Right lobe of liver (tissue), 4 donors: ENCODE measurements around the gene B4GALT1.

Source experiments
- POLR2A ChIP-seq: fragments of 450-650 bp; IDR thresholded peaks from one replicate; pipeline ENCODE4 v1.6.1; 2017; ENCODE audit warnings: antibody characterized with exemption, mild to moderate bottlenecking
- TF ChIP-seq, protein P1 (sequence below), 4 donors: fragments of 200-600 bp in 3 of 4; fragments of 450-650 bp in 1 of 4; IDR thresholded peaks; one replicate each; pipeline versions ENCODE4 v1.5.1 to v1.8.0; 2016 to 2022; ENCODE audit warnings: antibody characterized with exemption in 4 of 4, mild to moderate bottlenecking in 2 of 4
- donor health status: DM: no; HTN: no; CAD: no.
- donor health status: DM: no; HTN: no; CAD: no.
- donor health status: DM: no; HTN: yes; CAD: no.

DNA sequence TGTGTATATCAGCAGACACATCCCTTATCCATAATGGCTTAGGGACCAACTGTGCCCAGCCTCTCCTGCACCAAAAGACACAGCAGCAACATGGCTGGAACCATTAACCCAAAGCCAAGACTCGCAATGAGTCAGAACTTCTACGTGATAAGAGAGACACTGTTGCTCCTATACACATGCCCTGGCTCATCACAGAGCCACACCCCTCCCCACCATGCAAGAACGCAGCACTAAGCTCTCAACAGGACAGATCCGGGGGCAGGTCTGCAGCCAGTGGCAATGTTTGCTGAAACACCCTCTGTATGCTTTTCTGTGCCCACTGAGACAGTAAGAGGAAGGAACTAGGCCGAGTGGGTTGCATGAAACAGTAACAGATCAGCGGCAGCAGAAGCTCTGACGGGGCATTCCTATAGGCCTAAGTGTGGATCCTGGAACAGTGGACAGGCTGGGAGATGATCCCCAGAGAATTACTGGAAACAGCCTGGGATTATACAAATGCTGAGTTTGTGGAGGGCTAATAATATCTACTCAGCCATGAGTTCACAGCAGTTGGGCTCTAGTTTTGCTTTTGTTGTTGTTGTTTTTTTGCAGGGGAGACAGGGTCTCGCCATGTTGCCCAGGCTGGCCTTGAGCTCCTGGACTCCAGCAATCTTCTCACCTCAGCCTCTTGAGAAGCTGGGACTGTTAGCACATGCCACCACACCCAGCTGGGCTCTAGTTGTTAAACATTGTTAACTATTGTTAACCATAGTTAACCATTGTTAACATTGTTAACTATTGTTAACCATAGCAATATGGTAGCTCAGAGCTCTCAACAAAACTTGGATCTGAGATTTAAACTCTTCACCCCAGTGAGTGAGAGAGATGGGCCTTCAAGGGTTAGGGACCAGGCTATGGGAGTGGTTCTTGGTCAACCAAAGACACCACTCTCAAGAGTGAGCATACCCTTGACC is 41.0 kb downstream of the B4GALT1 start:
- TF ChIP-seq, protein P1, sequence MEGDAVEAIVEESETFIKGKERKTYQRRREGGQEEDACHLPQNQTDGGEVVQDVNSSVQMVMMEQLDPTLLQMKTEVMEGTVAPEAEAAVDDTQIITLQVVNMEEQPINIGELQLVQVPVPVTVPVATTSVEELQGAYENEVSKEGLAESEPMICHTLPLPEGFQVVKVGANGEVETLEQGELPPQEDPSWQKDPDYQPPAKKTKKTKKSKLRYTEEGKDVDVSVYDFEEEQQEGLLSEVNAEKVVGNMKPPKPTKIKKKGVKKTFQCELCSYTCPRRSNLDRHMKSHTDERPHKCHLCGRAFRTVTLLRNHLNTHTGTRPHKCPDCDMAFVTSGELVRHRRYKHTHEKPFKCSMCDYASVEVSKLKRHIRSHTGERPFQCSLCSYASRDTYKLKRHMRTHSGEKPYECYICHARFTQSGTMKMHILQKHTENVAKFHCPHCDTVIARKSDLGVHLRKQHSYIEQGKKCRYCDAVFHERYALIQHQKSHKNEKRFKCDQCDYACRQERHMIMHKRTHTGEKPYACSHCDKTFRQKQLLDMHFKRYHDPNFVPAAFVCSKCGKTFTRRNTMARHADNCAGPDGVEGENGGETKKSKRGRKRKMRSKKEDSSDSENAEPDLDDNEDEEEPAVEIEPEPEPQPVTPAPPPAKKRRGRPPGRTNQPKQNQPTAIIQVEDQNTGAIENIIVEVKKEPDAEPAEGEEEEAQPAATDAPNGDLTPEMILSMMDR (IDR thresholded peaks at IDR 0.05) = no peak
- no peak for TF ChIP-seq POLR2A
